Measurements from ENCODE around the gene ZP1. TPM values are rescaled to one million over a fixed set of nuclear protein-coding genes. Genes with fewer than 3 reads are reported as not detected.

ZP1 gene
- polyA plus RNA-seq, 4 donors = 0.33 to 2.7 TPM; not detected in 2

DNA sequence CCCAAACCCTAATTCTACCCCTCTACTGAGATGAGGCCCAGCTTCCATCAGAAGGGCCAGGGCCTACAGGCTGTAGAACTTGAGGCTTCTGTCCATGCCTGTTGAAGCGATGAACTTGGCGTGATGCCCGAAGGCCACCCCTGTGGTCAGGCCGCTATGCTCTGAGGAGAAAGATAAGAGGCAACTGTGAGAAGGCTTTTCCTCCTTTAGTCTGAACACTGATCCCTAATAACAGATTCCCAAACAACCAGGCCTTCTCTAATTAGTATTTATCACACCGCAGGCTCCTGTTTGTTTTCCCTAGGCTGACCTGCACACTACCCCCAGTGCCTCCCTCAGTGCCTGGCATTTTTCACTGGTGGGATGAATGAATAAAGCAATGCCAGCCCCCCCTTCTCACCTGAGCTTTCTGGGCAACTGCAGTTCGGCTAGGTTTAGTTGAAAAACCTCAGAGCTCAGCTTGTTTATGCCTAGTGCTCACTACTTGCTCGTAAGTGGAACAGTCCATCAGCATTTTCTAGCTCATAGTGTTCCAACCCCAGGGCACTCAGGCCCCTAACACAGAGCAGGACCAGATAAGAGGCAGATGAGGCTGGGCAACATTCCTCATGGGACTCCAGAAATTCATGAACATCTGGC is 23.9 kb downstream of the ZP1 start:
- WGBS, 3 donors = 77 to 92% (median 77%) methylated on average over 7 of the region's 7 CpGs
- no peaks in the 10 kb centered on the region for H3K9me3 ChIP-seq (ENCODE audit: control insufficient read depth in 2 of 2, insufficient read depth in 1 of 2, low read depth in 1 of 2, low read length in 1 of 2)
- H3K27ac ChIP-seq (ENCODE audit: low read depth in 1 of 3, low read length in 2 of 3) = no peak overlapping the region
- H3K27me3 ChIP-seq (ENCODE audit: control insufficient read depth in 3 of 3, insufficient read depth in 3 of 3, low read length in 3 of 3) = no peaks in the 10 kb centered on the region
- H3K4me3 ChIP-seq (ENCODE audit: low read depth in 1 of 3, low read length in 3 of 3) = no peak overlapping the region
- H3K4me1 ChIP-seq (ENCODE audit: control insufficient read depth in 3 of 3, insufficient read depth in 2 of 3, low read depth in 1 of 3, low read length in 2 of 3) = peaks cover 0 to 3% (median 0%) of the 10 kb centered on the region in 3 donors
- no peak for FAIRE-seq
- no peak for DNase-seq
- peaks cover 5 to 42% (median 11%) of the 10 kb centered on the region in 3 donors for H3K36me3 ChIP-seq (ENCODE audit: control insufficient read depth in 3 of 3, insufficient read depth in 2 of 3, low read depth in 1 of 3, low read length in 3 of 3)

DNA sequence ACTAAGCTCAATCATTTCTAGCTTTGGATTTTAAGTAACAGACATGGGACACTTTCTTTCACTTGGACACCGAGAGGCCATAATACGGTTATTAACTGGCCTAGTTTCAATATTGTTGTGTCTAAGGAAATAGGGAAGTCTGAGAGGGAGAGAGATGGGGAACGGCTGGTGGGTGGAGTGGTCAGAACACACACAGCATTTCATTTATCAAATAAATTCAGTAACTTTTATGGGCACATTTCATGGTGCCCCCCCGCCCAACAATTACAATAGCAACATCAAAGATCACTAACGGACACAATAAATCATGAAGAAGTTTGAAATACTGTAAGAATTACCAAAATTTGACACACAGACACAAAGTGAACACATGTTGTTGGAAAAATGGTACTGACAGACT is 28.3 kb downstream of the ZP1 start:
- no peaks in the 10 kb centered on the region for H3K9me3 ChIP-seq (ENCODE audit: control insufficient read depth in 2 of 2, insufficient read depth in 1 of 2, low read depth in 1 of 2, low read length in 1 of 2)
- DNase-seq (no peak), FAIRE-seq (no peak)
- no peak overlapping the region for H3K4me3 ChIP-seq (ENCODE audit: low read depth in 1 of 3, low read length in 3 of 3)
- no peaks in the 10 kb centered on the region for H3K27me3 ChIP-seq (ENCODE audit: control insufficient read depth in 3 of 3, insufficient read depth in 3 of 3, low read length in 3 of 3)
- H3K36me3 ChIP-seq (ENCODE audit: control insufficient read depth in 3 of 3, insufficient read depth in 2 of 3, low read depth in 1 of 3, low read length in 3 of 3) = peaks cover 17 to 47% (median 32%) of the 10 kb centered on the region in 3 donors
- no peak overlapping the region for H3K27ac ChIP-seq (ENCODE audit: low read depth in 1 of 3, low read length in 2 of 3)
- H3K4me1 ChIP-seq (ENCODE audit: control insufficient read depth in 3 of 3, insufficient read depth in 2 of 3, low read depth in 1 of 3, low read length in 2 of 3) = no peaks in the 10 kb centered on the region
- WGBS, 3 donors = 71 to 91% (median 86%) methylated on average over 5 of the region's 5 CpGs

DNA sequence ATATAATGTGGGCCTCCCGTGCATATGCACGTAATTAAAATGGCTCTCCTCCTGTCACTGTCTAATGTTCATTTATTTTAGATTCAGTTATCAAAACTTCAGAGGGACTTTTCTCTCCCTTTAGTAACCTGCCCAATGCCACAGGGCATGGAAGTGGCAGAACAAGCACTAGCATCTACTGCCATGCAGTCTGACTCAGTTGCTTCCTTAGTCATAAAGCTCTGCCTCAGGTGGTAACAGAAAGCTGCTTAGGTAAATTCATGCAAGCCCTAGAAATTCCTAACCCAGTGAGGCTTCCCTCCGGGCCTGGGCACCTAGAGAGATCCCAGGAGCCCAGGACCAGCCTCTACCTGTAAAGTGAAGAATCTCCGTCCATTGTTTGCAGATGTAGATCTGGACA is 30.2 kb downstream of the ZP1 start:
- DNase-seq (no peak), FAIRE-seq (no peak)
- Histone ChIP-seq H3K36me3 (ENCODE audit: control insufficient read depth in 3 of 3, insufficient read depth in 2 of 3, low read depth in 1 of 3, low read length in 3 of 3) (peaks cover 24 to 56% (median 37%) of the 10 kb centered on the region in 3 donors), H3K9me3 (ENCODE audit: control insufficient read depth in 2 of 2, insufficient read depth in 1 of 2, low read depth in 1 of 2, low read length in 1 of 2) (no peaks in the 10 kb centered on the region), H3K4me3 (ENCODE audit: low read depth in 1 of 3, low read length in 3 of 3) (no peak overlapping the region), H3K27me3 (ENCODE audit: control insufficient read depth in 3 of 3, insufficient read depth in 3 of 3, low read length in 3 of 3) (no peaks in the 10 kb centered on the region), H3K4me1 (ENCODE audit: control insufficient read depth in 3 of 3, insufficient read depth in 2 of 3, low read depth in 1 of 3, low read length in 2 of 3) (no peaks in the 10 kb centered on the region), H3K27ac (ENCODE audit: low read depth in 1 of 3, low read length in 2 of 3) (no peak overlapping the region)
- 93 to 98% (median 98%) methylated on average over 4 of the region's 4 CpGs for WGBS, 3 donors

DNA sequence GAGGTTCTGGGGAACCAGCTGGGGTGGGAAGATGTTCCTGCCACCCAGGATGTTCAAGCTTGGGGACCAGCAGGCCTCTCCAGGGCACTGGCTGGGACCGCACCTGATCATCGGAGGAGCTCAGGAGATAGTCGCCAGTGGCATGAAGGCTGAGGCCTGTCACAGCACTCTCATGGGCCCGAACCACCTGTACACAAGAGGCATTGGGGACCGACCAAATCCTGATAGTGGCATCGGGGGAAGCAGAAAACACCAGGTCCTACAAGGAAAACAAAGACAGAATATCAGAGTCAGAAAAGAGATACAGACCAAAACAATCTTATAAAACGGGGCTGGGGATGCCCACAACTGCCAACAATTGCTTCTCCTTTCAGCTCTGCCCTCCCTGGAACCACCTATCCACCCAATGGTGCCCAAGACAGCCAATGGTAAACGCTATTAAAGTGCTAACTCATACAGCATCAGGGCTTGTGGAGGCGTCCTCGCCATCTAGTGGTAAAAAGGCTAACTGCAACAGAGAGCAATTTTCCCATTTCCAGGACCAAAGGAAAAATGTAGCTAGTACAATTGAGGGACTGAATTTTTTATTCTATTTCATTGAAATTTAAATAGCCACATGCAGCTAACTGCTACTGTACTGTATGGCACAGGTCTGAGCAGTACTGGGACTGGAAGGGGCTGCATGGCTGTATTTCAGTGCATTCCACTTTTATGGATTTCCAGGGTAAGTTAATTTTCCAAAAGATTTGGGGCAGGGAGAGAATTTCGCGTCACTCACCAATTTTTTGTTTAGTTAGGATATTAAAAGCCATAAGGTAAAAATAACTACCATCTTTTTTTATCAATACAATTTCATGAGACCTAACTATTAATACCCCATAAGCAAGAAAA is 31.9 kb downstream of the ZP1 start:
- H3K4me3 ChIP-seq (ENCODE audit: low read depth in 1 of 3, low read length in 3 of 3) = no peak overlapping the region
- no peak overlapping the region for H3K27ac ChIP-seq (ENCODE audit: low read depth in 1 of 3, low read length in 2 of 3)
- DNase-seq (peak; percentile 64 to 76), FAIRE-seq (no peak)
- WGBS, 3 donors = 57 to 62% (median 59%) methylated on average over 12 of the region's 12 CpGs
- H3K27me3 ChIP-seq (ENCODE audit: control insufficient read depth in 3 of 3, insufficient read depth in 3 of 3, low read length in 3 of 3) = no peaks in the 10 kb centered on the region
- H3K36me3 ChIP-seq (ENCODE audit: control insufficient read depth in 3 of 3, insufficient read depth in 2 of 3, low read depth in 1 of 3, low read length in 3 of 3) = peaks cover 24 to 57% (median 39%) of the 10 kb centered on the region in 3 donors
- H3K4me1 ChIP-seq (ENCODE audit: control insufficient read depth in 3 of 3, insufficient read depth in 2 of 3, low read depth in 1 of 3, low read length in 2 of 3) = peaks cover 0 to 1% (median 0%) of the 10 kb centered on the region in 3 donors
- no peaks in the 10 kb centered on the region for H3K9me3 ChIP-seq (ENCODE audit: control insufficient read depth in 2 of 2, insufficient read depth in 1 of 2, low read depth in 1 of 2, low read length in 1 of 2)

DNA sequence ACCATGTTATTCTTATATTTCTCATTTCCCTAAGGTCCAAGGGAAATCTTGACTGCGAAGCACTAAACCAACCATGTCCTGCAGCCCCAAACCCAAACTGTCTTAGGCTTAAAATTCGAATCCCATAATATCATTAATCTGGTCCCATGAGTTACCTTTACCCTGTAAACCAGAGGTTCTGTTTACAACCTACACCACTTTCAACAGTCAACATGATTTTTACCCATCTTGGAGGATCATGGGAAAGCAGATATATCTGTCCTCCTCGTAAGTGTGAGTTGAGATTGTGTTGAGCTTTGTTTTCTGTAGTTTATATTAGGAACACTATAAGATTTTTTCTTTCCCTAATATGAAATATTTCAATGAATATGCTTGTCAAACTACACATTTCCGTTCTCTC is 32.6 kb downstream of the ZP1 start:
- Histone ChIP-seq H3K4me3 (ENCODE audit: low read depth in 1 of 3, low read length in 3 of 3) (no peak overlapping the region), H3K4me1 (ENCODE audit: control insufficient read depth in 3 of 3, insufficient read depth in 2 of 3, low read depth in 1 of 3, low read length in 2 of 3) (peaks cover 0 to 8% (median 5%) of the 10 kb centered on the region in 3 donors), H3K27me3 (ENCODE audit: control insufficient read depth in 3 of 3, insufficient read depth in 3 of 3, low read length in 3 of 3) (no peaks in the 10 kb centered on the region), H3K27ac (ENCODE audit: low read depth in 1 of 3, low read length in 2 of 3) (no peak overlapping the region), H3K36me3 (ENCODE audit: control insufficient read depth in 3 of 3, insufficient read depth in 2 of 3, low read depth in 1 of 3, low read length in 3 of 3) (peaks cover 22 to 57% (median 38%) of the 10 kb centered on the region in 3 donors), H3K9me3 (ENCODE audit: control insufficient read depth in 2 of 2, insufficient read depth in 1 of 2, low read depth in 1 of 2, low read length in 1 of 2) (no peaks in the 10 kb centered on the region)
- no peak for FAIRE-seq
- no peak for DNase-seq
- 60 to 79% (median 65%) methylated on average over 4 of the region's 4 CpGs for WGBS, 3 donors

DNA sequence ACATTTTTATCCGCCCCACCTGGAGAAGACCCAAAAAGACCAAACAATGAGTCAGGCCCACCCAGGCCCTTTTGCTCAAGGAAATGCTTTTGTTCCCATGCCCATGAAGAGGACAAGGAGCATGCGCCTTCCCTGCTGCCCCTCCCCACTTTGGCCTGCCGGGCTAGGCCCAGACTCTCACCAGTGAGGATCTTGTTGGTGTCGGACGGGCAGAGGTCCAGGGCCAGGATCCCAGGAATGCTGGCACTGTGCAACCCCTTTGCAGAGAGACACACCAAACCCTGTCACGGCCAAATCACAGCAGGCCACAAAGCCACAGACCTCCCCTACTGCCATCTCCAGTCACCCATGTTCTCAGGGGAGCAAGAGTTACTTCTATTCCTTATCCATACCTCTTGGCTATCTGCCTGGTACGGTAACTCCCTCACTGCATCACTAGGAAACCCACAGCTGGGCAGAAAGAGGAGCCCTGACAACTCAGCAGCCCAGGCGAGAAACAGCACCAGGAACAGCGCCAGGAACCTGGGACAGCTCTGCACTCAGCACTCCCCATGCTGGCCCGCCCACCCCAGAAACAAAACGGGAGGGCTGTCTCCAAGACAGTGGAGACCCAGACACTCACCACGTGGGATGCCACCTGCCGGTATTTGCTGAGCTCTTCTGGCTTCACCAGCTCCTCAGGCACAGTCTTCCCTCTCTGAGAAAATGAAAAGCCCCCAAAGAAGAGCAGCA is 33.5 kb downstream of the ZP1 start:
- H3K4me3 ChIP-seq (ENCODE audit: low read depth in 1 of 3, low read length in 3 of 3) = no peak overlapping the region
- no peaks in the 10 kb centered on the region for H3K9me3 ChIP-seq (ENCODE audit: control insufficient read depth in 2 of 2, insufficient read depth in 1 of 2, low read depth in 1 of 2, low read length in 1 of 2)
- H3K27ac ChIP-seq (ENCODE audit: low read depth in 1 of 3, low read length in 2 of 3) = no peak overlapping the region
- peaks cover 0 to 12% (median 8%) of the 10 kb centered on the region in 3 donors for H3K4me1 ChIP-seq (ENCODE audit: control insufficient read depth in 3 of 3, insufficient read depth in 2 of 3, low read depth in 1 of 3, low read length in 2 of 3)
- peaks cover 17 to 57% (median 36%) of the 10 kb centered on the region in 3 donors for H3K36me3 ChIP-seq (ENCODE audit: control insufficient read depth in 3 of 3, insufficient read depth in 2 of 3, low read depth in 1 of 3, low read length in 3 of 3)
- no peak for DNase-seq
- 86 to 87% (median 87%) methylated on average over 13 of the region's 13 CpGs for WGBS, 3 donors
- FAIRE-seq = no peak
- H3K27me3 ChIP-seq (ENCODE audit: control insufficient read depth in 3 of 3, insufficient read depth in 3 of 3, low read length in 3 of 3) = no peaks in the 10 kb centered on the region

DNA sequence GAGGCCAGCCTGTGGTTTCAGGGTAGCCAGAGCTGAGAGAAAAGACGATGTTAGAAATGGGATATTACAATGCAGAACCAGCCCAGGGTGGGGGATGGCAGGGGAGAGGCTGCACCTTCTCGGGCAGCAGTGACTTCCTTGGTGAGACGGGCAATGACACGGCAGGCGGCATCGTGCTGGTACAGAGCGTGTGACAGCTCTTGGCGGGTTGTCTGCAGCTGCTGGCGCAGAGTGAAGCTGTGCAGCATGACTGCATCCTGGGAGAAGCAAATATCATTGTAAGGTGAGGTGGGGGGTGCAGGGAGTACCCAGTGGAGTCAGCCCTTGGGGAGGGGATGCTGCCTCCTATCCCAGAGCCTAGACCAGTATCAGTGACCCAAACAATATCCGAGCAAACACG is 35.3 kb downstream of the ZP1 start:
- H3K9me3 ChIP-seq (ENCODE audit: control insufficient read depth in 2 of 2, insufficient read depth in 1 of 2, low read depth in 1 of 2, low read length in 1 of 2) = no peaks in the 10 kb centered on the region
- H3K27ac ChIP-seq (ENCODE audit: low read depth in 1 of 3, low read length in 2 of 3) = no peak overlapping the region
- FAIRE-seq (no peak), DNase-seq (no peak)
- H3K27me3 ChIP-seq (ENCODE audit: control insufficient read depth in 3 of 3, insufficient read depth in 3 of 3, low read length in 3 of 3) = no peaks in the 10 kb centered on the region
- peaks cover 0 to 15% (median 8%) of the 10 kb centered on the region in 3 donors for H3K4me1 ChIP-seq (ENCODE audit: control insufficient read depth in 3 of 3, insufficient read depth in 2 of 3, low read depth in 1 of 3, low read length in 2 of 3)
- no peak overlapping the region for H3K4me3 ChIP-seq (ENCODE audit: low read depth in 1 of 3, low read length in 3 of 3)
- peaks cover 17 to 51% (median 25%) of the 10 kb centered on the region in 3 donors for H3K36me3 ChIP-seq (ENCODE audit: control insufficient read depth in 3 of 3, insufficient read depth in 2 of 3, low read depth in 1 of 3, low read length in 3 of 3)
- 93 to 94% (median 94%) methylated on average over 11 of the region's 11 CpGs for WGBS, 3 donors

DNA sequence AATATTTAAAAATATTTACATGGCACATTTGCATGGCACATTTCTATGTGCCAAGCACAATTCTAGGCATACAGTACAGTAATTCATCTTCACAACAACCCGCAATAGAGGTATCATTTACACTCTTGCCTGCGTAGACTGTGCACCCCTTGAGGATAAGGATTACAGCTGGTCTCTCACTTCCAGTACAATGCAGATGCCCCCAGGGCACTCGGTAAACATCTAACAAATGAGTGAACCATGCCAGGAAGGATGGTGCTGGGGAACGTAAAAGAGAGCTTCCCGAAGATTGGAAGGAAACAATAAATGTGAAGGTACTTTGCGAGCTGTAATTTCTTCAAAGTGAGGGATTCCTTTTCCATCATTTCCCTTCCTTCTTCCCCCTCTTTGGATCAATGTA is 37.7 kb downstream of the ZP1 start:
- Histone ChIP-seq H3K4me1 (ENCODE audit: control insufficient read depth in 3 of 3, insufficient read depth in 2 of 3, low read depth in 1 of 3, low read length in 2 of 3) (peaks cover 0 to 15% (median 8%) of the 10 kb centered on the region in 3 donors), H3K27ac (ENCODE audit: low read depth in 1 of 3, low read length in 2 of 3) (peak overlapping the region in 2 of 3 donors; percentile 24 to 93), H3K9me3 (ENCODE audit: control insufficient read depth in 2 of 2, insufficient read depth in 1 of 2, low read depth in 1 of 2, low read length in 1 of 2) (no peaks in the 10 kb centered on the region), H3K4me3 (ENCODE audit: low read depth in 1 of 3, low read length in 3 of 3) (peak overlapping the region in 2 of 3 donors; percentile 72 to 76), H3K36me3 (ENCODE audit: control insufficient read depth in 3 of 3, insufficient read depth in 2 of 3, low read depth in 1 of 3, low read length in 3 of 3) (peaks cover 8 to 33% (median 12%) of the 10 kb centered on the region in 3 donors), H3K27me3 (ENCODE audit: control insufficient read depth in 3 of 3, insufficient read depth in 3 of 3, low read length in 3 of 3) (no peaks in the 10 kb centered on the region)
- peak in 1 of 2 donors; percentile 24 for DNase-seq
- 17 to 38% (median 34%) methylated on average over 6 of the region's 6 CpGs for WGBS, 3 donors
- no peak for FAIRE-seq

Data from small intestine (tissue), 7 donors.